Left hindlimb (tissue), 1 donor: ENCODE results near the gene NOVA1.
"Not testable (repeated sequence)": the region's sequence is repeated elsewhere in the genome, so short reads cannot be mapped to it uniquely, and the experiment has no call there.

Source experiments
- DNase-seq: peaks from one replicate; pipeline ENCODE4 v3.0.0-alpha.2; 2018

NOVA1 gene

DNA sequence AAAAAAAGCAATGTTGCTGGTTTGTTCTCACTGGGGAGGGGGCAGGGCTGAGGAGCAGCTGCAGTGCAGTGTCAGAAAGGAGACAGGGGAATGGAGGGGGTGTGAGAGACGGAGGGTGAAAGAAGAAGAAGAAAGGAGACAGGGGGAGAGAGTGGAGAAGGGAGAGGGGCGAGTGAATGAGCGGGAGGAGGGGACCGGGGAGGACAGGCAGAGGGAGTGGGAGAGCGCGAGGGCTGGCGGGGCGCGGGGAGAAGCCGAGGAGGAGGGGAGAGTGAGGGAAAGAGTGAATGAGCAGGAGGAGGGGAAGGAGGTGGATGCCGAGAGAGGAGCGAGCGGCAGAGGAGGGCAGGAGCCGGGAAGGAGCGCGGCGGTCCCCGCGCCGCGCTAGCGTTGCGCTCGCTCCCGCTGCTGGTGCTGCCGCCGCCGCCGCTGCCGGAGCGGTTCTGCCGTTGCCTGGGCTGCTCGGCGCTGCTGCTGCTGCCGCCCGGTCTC, at the start of gene NOVA1:
Gene NOVA1, minus strand, starts transcription at position 445 of the 492 bp plus-strand sequence. CDS start 597 bp downstream, outside the sequence.
- DNase-seq, result peak; percentile 85

GRCh38 chr14:26645057-26645456, 47.2 kb upstream of the NOVA1 start:
- not testable (repeated sequence) for DNase-seq

DNA sequence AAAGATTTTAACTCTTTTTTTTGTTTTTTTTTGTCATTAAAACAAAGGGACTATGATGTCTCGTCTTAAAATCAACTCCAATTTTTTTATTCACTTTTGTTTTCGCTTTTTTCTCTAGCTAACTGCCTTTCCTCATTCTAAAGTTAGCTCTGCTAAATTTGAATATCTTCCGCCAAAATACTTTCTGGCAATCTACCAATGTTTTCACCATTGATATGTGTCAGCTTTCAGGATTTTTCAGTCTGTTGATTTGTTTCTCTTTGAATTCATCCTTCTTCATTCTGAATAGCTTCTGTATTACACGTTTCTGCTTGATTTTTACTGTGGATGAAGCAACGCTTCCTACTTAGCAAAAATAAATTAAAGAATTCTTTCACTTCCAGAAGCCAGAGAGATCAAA, 38.7 kb upstream of the NOVA1 start:
- DNase-seq, result no peak

DNA sequence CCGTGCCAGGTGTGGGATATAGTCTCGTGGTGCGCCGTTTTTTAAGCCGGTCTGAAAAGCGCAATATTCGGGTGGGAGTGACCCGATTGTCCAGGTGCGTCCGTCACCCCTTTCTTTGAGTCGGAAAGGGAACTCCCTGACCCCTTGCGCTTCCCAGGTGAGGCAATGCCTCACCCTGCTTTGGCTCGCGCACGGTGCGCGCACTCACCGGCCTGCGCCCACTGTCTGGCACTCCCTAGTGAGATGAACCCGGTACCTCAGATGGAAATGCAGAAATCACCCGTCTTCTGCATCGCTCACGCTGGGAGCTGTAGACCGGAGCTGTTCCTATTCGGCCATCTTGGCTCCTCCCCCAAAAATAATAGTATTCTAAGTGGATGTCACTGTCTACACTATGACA, 37.1 kb upstream of the NOVA1 start:
- DNase-seq, result not testable (repeated sequence)

- no peak for DNase-seq
Observed at GRCh38 chr14:26626256-26626655, 28.4 kb upstream of the NOVA1 start.

GRCh38 chr14:26622611-26623010, 24.8 kb upstream of the NOVA1 start:
- DNase-seq, result no peak

GRCh38 chr14:26621807-26622560, 24.2 kb upstream of the NOVA1 start:
- no peak for DNase-seq

DNA sequence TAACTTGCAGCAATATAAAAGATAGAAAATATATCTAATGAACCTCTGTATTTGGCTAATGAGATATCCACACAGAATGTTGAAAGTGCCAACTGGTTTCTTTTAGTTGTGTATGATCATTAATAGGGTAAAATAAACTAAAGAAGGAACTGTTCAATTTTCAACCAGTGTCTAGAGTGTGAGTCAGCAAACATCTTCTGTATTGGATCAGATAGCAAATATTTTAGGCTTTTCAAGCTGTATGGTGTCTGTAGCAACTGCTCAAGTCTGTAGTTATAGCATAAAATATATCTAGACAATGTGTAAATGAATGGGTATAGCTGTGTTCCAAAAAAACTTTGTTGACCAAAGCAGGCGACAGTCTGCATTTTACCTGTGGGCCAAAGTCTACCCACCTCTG, 23.5 kb upstream of the NOVA1 start:
- no peak for DNase-seq

DNA sequence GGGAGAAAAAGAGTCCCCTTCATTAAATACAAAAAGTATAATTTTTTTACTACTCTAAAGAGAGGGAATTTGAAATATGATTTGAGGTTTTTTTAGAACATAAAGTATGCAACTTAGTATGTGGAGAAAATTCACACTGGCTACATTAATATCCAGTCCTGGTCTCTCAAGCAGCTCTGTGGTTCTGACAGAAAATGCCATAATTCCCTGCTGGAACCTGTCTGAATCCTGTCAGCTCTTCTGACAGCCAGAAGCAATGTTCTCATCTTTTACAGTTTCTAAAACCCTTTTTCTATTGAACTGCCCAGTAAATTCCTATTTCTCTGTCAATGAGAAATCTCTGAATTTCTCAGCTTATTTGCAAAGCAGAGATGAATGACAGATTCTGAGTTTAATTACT, 13.4 kb upstream of the NOVA1 start:
- no peak for DNase-seq

GRCh38 chr14:26606729-26607312, 9.0 kb upstream of the NOVA1 start:
- DNase-seq, result no peak

DNA sequence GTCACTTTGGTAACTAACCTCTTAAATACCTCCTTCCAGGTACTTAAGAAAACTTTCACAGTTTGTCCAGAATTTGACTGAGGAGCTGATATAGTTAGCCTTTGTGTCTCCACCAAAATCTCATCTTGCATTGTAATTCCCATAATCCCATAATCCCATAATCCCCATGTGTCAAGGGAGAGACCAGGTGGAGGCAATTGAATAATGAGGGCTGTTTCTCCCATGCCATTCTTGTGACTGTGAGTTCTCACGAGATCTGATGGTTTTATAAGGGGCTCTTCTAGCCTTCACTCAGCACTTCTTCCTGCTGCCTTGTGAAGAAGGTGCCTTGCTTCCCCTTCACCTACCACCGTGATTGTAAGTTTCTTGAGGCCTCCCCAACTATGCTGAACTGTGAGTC, 7.8 kb upstream of the NOVA1 start:
- DNase-seq, result no peak

GRCh38 chr14:26602902-26603301, 5.1 kb upstream of the NOVA1 start:
- DNase-seq, result no peak

DNA sequence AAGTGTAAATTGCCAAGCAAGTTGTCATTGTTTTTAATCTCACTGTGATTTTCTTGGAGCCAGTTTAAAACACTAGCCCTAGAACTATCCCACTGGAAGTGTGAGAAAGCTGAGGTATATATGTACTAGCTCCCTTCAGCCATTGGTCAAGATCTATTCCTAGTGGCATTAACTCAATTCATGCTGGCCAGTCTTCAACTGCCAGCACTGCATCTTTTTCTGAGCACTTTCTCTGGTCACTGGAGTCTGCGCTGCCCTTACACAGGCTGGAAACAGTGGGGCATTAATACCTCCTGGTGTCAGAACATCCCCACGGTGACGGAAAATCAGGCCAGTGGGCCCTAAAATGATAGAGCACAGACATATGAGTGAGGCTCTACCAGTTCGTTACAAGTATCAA, 4.0 kb upstream of the NOVA1 start:
- DNase-seq, result no peak

DNA sequence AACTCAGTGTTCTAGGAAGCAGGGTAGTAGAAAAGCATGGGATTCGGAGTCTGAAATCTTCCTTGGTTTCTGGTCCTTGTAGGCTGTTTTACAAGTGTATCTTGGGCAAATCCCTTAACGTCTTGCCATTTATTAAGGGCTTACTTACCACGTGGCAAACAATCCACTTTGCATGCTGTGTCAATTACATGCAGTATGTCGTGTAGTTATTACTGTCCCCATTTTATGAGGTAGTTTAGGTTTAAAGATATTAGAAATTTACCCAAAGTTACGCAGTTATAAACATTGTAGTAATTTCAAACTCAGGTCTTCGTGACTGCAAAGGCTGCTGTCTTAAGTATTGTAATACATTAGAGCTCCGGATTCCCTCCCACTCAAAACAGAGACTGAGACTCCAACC, 1.5 kb upstream of the NOVA1 start:
- no peak for DNase-seq

DNA sequence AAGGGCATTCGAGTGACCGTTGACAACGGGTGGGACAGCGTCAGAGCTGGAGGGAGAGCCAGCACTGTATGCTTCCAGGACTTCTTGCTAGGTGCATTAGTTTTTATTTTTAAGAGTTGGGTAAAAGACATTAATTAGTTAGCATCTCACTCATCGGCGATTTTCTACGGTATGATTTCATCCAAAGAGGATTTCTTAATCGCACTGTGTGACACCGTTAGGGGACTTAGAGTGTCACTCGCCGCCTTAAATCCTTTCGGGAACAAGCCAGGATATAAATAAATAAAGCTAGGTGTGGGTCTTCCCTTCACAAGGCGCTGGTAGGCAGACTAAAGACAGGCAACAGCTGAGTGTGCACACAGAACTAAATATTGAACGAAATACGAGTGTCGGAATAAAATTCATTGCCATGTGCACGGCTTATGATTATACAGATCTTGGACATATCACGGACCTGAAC, 869 bp upstream of the NOVA1 start:
- no peak for DNase-seq

- peak; percentile 95 for DNase-seq
Observed at GRCh38 chr14:26598081-26598671, 343 bp upstream of the NOVA1 start.

DNA sequence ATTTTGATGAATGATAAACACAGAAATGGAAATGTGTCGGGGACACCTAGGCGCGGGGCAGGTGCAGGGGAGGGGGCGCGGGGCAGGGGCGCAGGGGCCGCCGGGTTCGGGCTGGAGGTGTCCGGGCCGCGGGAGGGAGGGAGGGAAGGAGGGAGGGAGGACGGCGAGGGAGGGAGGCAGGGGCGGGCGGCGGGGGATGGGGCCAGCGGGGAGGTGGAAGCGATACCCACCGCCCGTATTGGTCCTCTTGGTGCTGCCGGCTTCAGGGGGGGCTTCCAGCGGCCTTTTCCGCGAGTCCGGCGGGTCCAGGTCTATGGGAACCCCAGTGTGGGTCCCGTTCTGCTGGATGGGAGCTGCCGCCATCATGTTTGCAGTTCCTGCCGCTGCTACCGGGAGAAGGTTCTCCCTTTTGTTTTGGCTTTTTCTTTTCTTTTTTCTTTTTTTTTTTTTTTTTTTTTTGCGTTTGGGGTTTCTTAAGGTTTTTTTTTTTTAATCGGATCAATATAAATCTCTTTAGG, 703 bp downstream of the NOVA1 start:
- DNase-seq, result peak; percentile 62

GRCh38 chr14:26596543-26597061, 1.2 kb downstream of the NOVA1 start:
- DNase-seq, result peak; percentile 35

DNA sequence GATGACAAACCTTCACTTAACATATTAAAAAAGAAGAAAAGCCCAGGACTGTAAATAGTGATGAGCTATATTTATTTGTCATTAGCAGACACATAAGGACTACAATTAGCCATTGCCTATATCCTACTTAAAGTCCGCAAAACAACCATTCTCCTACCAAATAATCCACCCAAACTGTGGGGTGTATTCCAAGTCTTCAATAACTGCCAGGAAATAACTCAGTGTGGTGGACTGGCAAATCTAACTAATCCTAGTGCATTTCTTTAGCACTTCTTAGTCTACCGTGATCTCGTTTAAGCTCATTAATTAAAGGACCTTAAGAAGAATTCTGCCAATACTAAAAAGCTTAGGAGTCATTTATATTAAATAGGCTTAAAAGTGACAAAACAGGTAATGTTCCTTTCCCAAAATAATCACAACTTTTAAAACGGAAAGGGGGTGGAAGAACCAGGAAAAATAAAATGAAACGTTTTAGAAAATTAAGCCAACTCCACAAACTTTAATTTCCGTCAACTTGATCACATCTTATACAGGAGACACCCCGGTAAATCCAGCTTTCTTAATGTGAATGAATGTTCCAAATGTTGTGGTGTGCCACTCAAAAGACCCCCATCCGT, 1.8 kb downstream of the NOVA1 start:
- no peak for DNase-seq

GRCh38 chr14:26594756-26595545, 2.9 kb downstream of the NOVA1 start:
- DNase-seq, result no peak

GRCh38 chr14:26594148-26594547, 3.7 kb downstream of the NOVA1 start:
- no peak for DNase-seq

- no peak for DNase-seq
Observed at GRCh38 chr14:26593357-26593756, 4.5 kb downstream of the NOVA1 start.
